Measurements from ENCODE around the gene SH3PXD2A. TPM values are rescaled to one million over a fixed set of nuclear protein-coding genes. Genes with fewer than 3 reads are reported as not detected.

The SH3PXD2A gene
- total RNA-seq, 1 donor: 29.0 TPM

DNA sequence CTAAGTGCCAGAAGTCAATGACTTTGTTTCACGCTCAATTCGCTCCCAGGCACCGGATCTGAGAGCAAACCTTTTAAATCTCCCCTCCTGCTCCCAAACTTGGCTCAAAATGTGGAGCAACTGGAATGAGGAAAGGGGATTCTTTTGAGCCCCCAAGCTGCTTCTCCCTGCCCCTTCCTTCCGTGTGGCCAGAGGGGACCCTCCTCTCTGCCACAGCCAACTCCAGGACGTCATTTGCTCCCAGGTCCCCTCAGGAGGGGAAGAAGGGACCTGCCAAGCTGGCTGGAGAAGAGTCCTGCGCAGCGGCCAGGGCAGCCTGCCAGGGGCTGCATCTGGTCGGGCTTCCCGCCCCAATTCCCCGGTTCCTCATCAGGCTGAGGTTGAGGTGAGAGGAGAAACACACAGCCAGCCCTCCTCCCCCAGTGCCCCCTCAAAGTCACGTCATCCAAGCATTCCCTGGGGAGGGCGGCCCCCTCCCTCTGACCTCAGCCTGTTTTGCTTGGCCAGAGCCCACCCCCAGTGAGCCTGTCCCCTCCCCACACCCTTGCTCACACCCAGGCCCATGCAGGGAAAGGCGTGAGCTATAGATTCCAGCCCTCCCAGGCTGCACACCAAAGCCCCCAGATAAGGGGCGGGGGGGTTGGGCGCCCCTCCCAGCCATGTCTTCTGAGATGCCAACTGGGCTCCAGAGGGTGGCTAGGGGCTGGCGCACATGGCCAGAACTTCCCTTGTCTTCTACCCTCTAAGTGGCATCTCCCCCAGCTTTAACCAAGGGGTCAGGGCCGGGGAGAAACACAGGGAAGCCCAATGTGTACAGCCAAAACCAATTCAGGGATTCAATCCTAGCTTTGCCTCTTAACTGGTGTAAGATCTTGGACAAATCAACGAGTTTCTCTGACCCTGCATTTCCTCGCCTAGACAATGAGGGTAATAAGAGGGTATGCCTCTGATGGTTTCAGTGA is 35.0 kb downstream of the SH3PXD2A start:
- peaks cover 2% of the 10 kb centered on the region for H3K79me2 ChIP-seq (ENCODE audit: insufficient read depth, low read length)

DNA sequence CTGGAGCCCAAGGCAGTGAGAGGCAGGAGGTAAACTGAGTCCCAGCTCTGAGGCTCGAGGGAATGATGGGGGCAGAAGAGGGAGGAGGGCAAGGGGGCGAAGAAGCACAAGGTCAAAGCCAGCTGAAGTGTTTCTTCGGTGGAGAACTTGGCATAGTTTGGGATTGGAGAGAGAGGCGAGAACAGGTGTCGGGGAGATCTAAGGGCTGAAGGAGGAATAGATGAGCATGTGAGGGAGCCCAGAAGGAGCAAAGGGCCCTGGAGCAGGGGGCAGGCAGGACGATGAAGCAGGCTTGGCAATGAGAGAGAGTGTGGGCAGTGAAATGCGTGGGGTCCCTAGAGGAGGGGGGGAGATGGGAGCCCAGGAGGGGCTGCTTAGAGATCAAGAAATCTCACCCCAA is 35.9 kb downstream of the SH3PXD2A start:
- H2AFZ ChIP-seq (ENCODE audit: low read length): no peak overlapping the region
- no peaks in the 10 kb centered on the region for H3K27me3 ChIP-seq (ENCODE audit: insufficient read depth, low read length)
- H3K27ac ChIP-seq (ENCODE audit: low read depth, low read length): no peak overlapping the region
- peaks cover 9% of the 10 kb centered on the region for H3K4me1 ChIP-seq (ENCODE audit: insufficient read depth, low read length)
- no peaks in the 10 kb centered on the region for H3K36me3 ChIP-seq (ENCODE audit: insufficient read depth, low read length)
- H3K79me2 ChIP-seq (ENCODE audit: insufficient read depth, low read length): peaks cover 2% of the 10 kb centered on the region
- peaks cover 14% of the 10 kb centered on the region for H4K20me1 ChIP-seq (ENCODE audit: insufficient read depth, low read length)
- H3K4me3 ChIP-seq (ENCODE audit: insufficient read depth, low read length): no peak overlapping the region
- H3K4me2 ChIP-seq (ENCODE audit: insufficient read depth, low read length): no peak overlapping the region
- H3K9me3 ChIP-seq (ENCODE audit: low read depth, low read length): no peaks in the 10 kb centered on the region
- no peak for DNase-seq (ENCODE audit: insufficient read length, low spot score, missing footprints)
- TF ChIP-seq, protein P1, sequence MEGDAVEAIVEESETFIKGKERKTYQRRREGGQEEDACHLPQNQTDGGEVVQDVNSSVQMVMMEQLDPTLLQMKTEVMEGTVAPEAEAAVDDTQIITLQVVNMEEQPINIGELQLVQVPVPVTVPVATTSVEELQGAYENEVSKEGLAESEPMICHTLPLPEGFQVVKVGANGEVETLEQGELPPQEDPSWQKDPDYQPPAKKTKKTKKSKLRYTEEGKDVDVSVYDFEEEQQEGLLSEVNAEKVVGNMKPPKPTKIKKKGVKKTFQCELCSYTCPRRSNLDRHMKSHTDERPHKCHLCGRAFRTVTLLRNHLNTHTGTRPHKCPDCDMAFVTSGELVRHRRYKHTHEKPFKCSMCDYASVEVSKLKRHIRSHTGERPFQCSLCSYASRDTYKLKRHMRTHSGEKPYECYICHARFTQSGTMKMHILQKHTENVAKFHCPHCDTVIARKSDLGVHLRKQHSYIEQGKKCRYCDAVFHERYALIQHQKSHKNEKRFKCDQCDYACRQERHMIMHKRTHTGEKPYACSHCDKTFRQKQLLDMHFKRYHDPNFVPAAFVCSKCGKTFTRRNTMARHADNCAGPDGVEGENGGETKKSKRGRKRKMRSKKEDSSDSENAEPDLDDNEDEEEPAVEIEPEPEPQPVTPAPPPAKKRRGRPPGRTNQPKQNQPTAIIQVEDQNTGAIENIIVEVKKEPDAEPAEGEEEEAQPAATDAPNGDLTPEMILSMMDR (IDR thresholded peaks at IDR 0.05; ENCODE audit: extremely low read depth, low read depth, low read length): no peak

More for the DNA sequence above, 35.0 kb downstream of the SH3PXD2A start:
- H3K9me3 ChIP-seq (ENCODE audit: low read depth, low read length): no peaks in the 10 kb centered on the region
- no peak overlapping the region for H3K4me3 ChIP-seq (ENCODE audit: insufficient read depth, low read length)
- peak overlapping the region; percentile 28 for H3K4me2 ChIP-seq (ENCODE audit: insufficient read depth, low read length)
- peaks cover 14% of the 10 kb centered on the region for H4K20me1 ChIP-seq (ENCODE audit: insufficient read depth, low read length)
- H3K4me1 ChIP-seq (ENCODE audit: insufficient read depth, low read length): peaks cover 9% of the 10 kb centered on the region
- H3K36me3 ChIP-seq (ENCODE audit: insufficient read depth, low read length): no peaks in the 10 kb centered on the region
- no peak overlapping the region for H3K27ac ChIP-seq (ENCODE audit: low read depth, low read length)
- no peak for DNase-seq (ENCODE audit: insufficient read length, low spot score, missing footprints)
- peak overlapping the region; percentile 59 for H2AFZ ChIP-seq (ENCODE audit: low read length)
- TF ChIP-seq, protein P1 (IDR thresholded peaks at IDR 0.05; ENCODE audit: extremely low read depth, low read depth, low read length): no peak
- no peaks in the 10 kb centered on the region for H3K27me3 ChIP-seq (ENCODE audit: insufficient read depth, low read length)

DNA sequence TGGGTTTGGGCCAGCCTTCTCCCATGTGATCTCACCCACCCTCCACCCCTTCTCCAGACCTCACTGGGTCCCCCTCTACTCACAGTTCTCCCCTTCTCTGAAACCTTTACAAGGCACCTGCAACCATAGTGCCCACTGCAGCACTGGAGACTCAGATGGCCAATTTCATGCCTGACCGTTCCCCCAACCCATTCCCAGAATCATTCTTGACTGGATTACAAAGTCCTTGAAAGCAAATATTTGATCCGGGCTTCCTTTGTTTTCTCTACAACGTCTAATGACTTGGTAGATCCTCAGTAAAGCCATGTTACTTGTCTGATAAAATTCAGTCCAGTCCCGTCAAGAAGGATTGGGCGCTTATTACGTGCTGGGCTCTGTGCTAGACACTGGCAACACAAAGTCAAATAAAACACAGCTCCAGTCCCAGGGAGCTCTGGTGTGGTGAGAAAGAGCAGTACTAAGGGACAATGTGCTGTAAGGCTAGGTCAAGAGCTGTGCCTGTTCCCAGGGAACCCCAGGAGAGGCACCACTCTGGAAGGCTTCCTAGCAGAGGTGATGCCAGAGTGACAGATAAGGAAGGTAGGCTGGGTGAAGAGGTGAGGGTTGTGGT is 36.5 kb downstream of the SH3PXD2A start:
- TF ChIP-seq, protein P1 (IDR thresholded peaks at IDR 0.05; ENCODE audit: extremely low read depth, low read depth, low read length): no peak
- H3K79me2 ChIP-seq (ENCODE audit: insufficient read depth, low read length): peaks cover 2% of the 10 kb centered on the region

DNA sequence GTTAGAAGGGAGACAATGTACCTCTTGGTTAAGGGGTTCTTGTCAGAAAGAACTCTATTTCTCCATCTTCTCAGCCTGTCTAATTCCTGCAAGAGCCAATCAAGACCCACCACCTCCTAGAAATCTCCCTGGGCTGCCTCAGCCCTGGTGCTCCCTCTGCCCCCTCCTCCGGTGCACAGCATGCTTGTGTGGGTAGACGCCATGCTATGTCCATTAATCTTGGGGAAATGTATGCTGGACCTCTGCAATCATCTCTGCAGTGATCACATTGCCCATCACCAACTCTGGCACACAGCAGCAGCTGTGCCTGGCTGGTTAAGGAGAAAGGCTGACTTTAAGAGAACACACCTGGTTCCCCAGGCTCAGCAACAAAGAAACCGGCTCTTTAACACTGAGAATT is 37.3 kb downstream of the SH3PXD2A start:
- no peak for DNase-seq (ENCODE audit: insufficient read length, low spot score, missing footprints)
- H3K4me1 ChIP-seq (ENCODE audit: insufficient read depth, low read length): peaks cover 9% of the 10 kb centered on the region
- H3K27me3 ChIP-seq (ENCODE audit: insufficient read depth, low read length): no peaks in the 10 kb centered on the region
- H3K4me2 ChIP-seq (ENCODE audit: insufficient read depth, low read length): no peak overlapping the region
- no peak overlapping the region for H3K4me3 ChIP-seq (ENCODE audit: insufficient read depth, low read length)
- H3K27ac ChIP-seq (ENCODE audit: low read depth, low read length): no peak overlapping the region
- H2AFZ ChIP-seq (ENCODE audit: low read length): no peak overlapping the region
- TF ChIP-seq, protein P1 (IDR thresholded peaks at IDR 0.05; ENCODE audit: extremely low read depth, low read depth, low read length): no peak
- peaks cover 2% of the 10 kb centered on the region for H3K79me2 ChIP-seq (ENCODE audit: insufficient read depth, low read length)
- H3K36me3 ChIP-seq (ENCODE audit: insufficient read depth, low read length): no peaks in the 10 kb centered on the region
- H4K20me1 ChIP-seq (ENCODE audit: insufficient read depth, low read length): peaks cover 12% of the 10 kb centered on the region
- H3K9me3 ChIP-seq (ENCODE audit: low read depth, low read length): no peaks in the 10 kb centered on the region

More for the DNA sequence above, 36.5 kb downstream of the SH3PXD2A start:
- Histone ChIP-seq H3K4me2 (ENCODE audit: insufficient read depth, low read length) (no peak overlapping the region), H3K27ac (ENCODE audit: low read depth, low read length) (no peak overlapping the region), H3K4me1 (ENCODE audit: insufficient read depth, low read length) (peaks cover 9% of the 10 kb centered on the region), H3K4me3 (ENCODE audit: insufficient read depth, low read length) (no peak overlapping the region), H4K20me1 (ENCODE audit: insufficient read depth, low read length) (peaks cover 12% of the 10 kb centered on the region), H3K27me3 (ENCODE audit: insufficient read depth, low read length) (no peaks in the 10 kb centered on the region), H2AFZ (ENCODE audit: low read length) (no peak overlapping the region), H3K36me3 (ENCODE audit: insufficient read depth, low read length) (no peaks in the 10 kb centered on the region), H3K9me3 (ENCODE audit: low read depth, low read length) (no peaks in the 10 kb centered on the region)
- no peak for DNase-seq (ENCODE audit: insufficient read length, low spot score, missing footprints)
